ENCODE results near the gene ROBO2. TPM values are rescaled to one million over a fixed set of nuclear protein-coding genes. Genes with fewer than 3 reads are reported as not detected.

Gene ROBO2
- total RNA-seq, 1 donor from 2014 or later, result 0.79 TPM

DNA sequence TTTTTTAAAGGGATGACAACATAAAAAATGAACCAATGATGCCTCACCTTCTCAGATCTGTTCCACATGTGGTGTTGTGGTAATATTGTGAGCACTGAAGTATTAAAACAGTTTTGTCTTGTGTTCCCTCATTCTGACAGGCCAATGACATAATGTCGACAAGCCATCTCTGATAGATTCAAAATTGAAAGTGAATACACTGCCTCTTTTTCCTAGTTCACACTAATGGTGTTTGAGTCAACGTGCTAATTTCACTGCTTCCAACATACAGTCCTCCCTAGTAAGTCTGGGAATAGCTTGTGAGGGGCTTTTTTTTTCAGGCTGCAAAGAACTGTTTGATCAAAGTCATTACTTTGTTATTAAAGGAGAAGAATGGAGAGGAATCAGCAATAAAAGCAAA, 82.8 kb downstream of the ROBO2 start:
- no peak overlapping the region for H3K4me3 ChIP-seq (ENCODE audit: low read depth, low read length)
- DNase-seq (ENCODE audit: low read depth) (no peak), FAIRE-seq (no peak)
- no peaks in the 10 kb centered on the region for H3K36me3 ChIP-seq (ENCODE audit: control insufficient read depth, insufficient read depth, low read length)
- no peak for TF ChIP-seq CTCF (IDR thresholded peaks at IDR 0.05; ENCODE audit: insufficient read depth, low read length, severe bottlenecking)
- H3K27me3 ChIP-seq (ENCODE audit: control insufficient read depth, insufficient read depth, low read length), result no peaks in the 10 kb centered on the region

DNA sequence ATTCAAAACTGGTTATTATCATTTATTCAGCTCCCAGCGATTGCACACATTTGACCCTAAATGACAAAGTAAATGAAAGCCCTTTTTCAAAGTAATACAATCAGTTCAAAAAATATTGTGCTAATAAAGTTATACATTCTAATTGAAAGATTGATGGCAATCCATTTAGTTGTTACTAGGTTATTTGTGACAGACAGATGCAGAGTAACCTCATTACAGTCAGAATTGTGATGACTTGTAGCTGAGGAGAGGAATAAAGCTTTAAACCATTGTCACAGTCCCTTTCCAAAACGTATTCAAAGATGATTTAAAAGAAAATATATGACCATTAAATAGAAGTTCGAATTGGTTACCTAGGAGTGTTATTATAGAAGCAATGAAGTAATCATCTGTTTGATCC, 86.1 kb downstream of the ROBO2 start:
- TF ChIP-seq CTCF (IDR thresholded peaks at IDR 0.05; ENCODE audit: insufficient read depth, low read length, severe bottlenecking), result no peak
- FAIRE-seq (no peak), DNase-seq (ENCODE audit: low read depth) (no peak)
- no peak overlapping the region for H3K4me3 ChIP-seq (ENCODE audit: low read depth, low read length)
- H3K27me3 ChIP-seq (ENCODE audit: control insufficient read depth, insufficient read depth, low read length), result no peaks in the 10 kb centered on the region
- H3K36me3 ChIP-seq (ENCODE audit: control insufficient read depth, insufficient read depth, low read length), result no peaks in the 10 kb centered on the region

GRCh38 chr3:77134769-77135168, 94.9 kb downstream of the ROBO2 start:
- no peaks in the 10 kb centered on the region for H3K27me3 ChIP-seq (ENCODE audit: control insufficient read depth, insufficient read depth, low read length)
- no peaks in the 10 kb centered on the region for H3K36me3 ChIP-seq (ENCODE audit: control insufficient read depth, insufficient read depth, low read length)
- TF ChIP-seq CTCF (IDR thresholded peaks at IDR 0.05; ENCODE audit: insufficient read depth, low read length, severe bottlenecking), result no peak
- no peak for FAIRE-seq
- no peak overlapping the region for H3K4me3 ChIP-seq (ENCODE audit: low read depth, low read length)
- no peak for DNase-seq (ENCODE audit: low read depth)

GRCh38 chr3:77137559-77137958, 97.7 kb downstream of the ROBO2 start:
- peak; percentile 4 for DNase-seq (ENCODE audit: low read depth)
- no peak for TF ChIP-seq CTCF (IDR thresholded peaks at IDR 0.05; ENCODE audit: insufficient read depth, low read length, severe bottlenecking)
- Histone ChIP-seq H3K4me3 (ENCODE audit: low read depth, low read length) (no peak overlapping the region), H3K27me3 (ENCODE audit: control insufficient read depth, insufficient read depth, low read length) (no peaks in the 10 kb centered on the region), H3K36me3 (ENCODE audit: control insufficient read depth, insufficient read depth, low read length) (no peaks in the 10 kb centered on the region)
- no peak for FAIRE-seq

DNA sequence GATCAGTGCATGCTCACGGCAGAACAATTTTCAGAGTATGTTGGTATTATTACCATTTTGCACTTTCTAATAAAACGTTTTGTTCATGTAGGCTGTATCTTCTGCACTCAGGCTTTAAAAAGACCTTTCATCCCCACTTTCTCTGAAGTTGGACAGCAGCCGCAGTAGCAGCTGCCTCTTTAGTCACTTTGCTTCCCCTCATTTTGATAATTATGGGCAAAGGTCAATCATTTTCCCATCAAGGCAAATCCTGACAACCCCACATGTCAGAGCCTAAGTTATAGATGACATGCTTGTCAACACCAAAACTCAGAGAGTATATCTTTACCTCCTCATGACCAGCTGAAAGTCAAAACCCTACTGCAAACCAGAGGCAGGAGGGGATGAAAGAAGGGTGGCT, 99.7 kb downstream of the ROBO2 start:
- Histone ChIP-seq H3K27me3 (ENCODE audit: control insufficient read depth, insufficient read depth, low read length) (no peaks in the 10 kb centered on the region), H3K4me3 (ENCODE audit: low read depth, low read length) (no peak overlapping the region), H3K36me3 (ENCODE audit: control insufficient read depth, insufficient read depth, low read length) (no peaks in the 10 kb centered on the region)
- DNase-seq (ENCODE audit: low read depth), result no peak
- TF ChIP-seq CTCF (IDR thresholded peaks at IDR 0.05; ENCODE audit: insufficient read depth, low read length, severe bottlenecking), result no peak
- no peak for FAIRE-seq

GRCh38 chr3:77141423-77141822, 101.5 kb downstream of the ROBO2 start:
- Histone ChIP-seq H3K27me3 (ENCODE audit: control insufficient read depth, insufficient read depth, low read length) (no peaks in the 10 kb centered on the region), H3K4me3 (ENCODE audit: low read depth, low read length) (no peak overlapping the region), H3K36me3 (ENCODE audit: control insufficient read depth, insufficient read depth, low read length) (no peaks in the 10 kb centered on the region)
- DNase-seq (ENCODE audit: low read depth) (no peak), FAIRE-seq (no peak)
- no peak for TF ChIP-seq CTCF (IDR thresholded peaks at IDR 0.05; ENCODE audit: insufficient read depth, low read length, severe bottlenecking)
